Endothelial cell of umbilical vein (primary cell): Measurements from ENCODE around the gene LAMB1. TPM values are rescaled to one million over a fixed set of nuclear protein-coding genes. Genes with fewer than 3 reads are reported as not detected.

ENCODE experiments used
- BruUV-seq: library from RNA; stranded (reverse); fragments of 400-500 nt; replicated peaks from 2 replicates; lab custom pipeline; 2021; lab: Mats Ljungman, UMichigan
- CTCF ChIA-PET: fragments of 300-600, 350-600 bp; sonication (Branson Sonifier 250); formaldehyde crosslinking; loops from one replicate; lab custom pipeline; 2021; ENCODE audit warnings: antibody characterized with exemption, inconsistent platforms; lab: Charles Lee
- POLR2A ChIA-PET: fragments of 300-600, 350-600 bp; sonication (Branson Sonifier 250); formaldehyde crosslinking; loops from one replicate; lab custom pipeline; 2021; ENCODE audit warnings: antibody characterized with exemption, inconsistent platforms; lab: Charles Lee
- DNase-seq: peaks from one replicate; pipeline ENCODE4 v3.0.0-alpha.2; 2011; ENCODE audit warnings: low read depth, low spot score
- FAIRE-seq: peaks from 2 replicates; lab custom pipeline; 2011; peaks lifted over from hg19 to GRCh38; lab: Jason Lieb, UNC
- H2AFZ ChIP-seq: 2 replicates; pipeline ENCODE4 v1.6.0; 2012; ENCODE audit warnings: low read depth, low read length, control low read depth, inconsistent platforms
- H3K27ac ChIP-seq: 2 replicates; pipeline ENCODE4 v1.5.1; 2011; ENCODE audit warnings: low read depth, mild to moderate bottlenecking, control low read depth, low read length, moderate library complexity; ENCODE audit not compliant: insufficient read depth
- H3K27me3 ChIP-seq, 2 experiments: 2 replicates each; pipeline versions ENCODE4 v1.6.0 to v1.6.1; 2011; ENCODE audit warnings: low read length in 2 of 2, mixed read lengths in 1 of 2; ENCODE audit not compliant: control insufficient read depth in 2 of 2, insufficient read depth in 2 of 2
- H3K36me3 ChIP-seq, 2 experiments: 2 replicates in 1 of 2; 3 replicates in 1 of 2; pipeline ENCODE4 v1.5.1; 2011; ENCODE audit warnings: low read length in 2 of 2, mild to moderate bottlenecking in 1 of 2, moderate library complexity in 1 of 2; ENCODE audit not compliant: control insufficient read depth in 2 of 2, insufficient read depth in 2 of 2; ENCODE audit errors: extremely low read depth in 1 of 2
- H3K4me1 ChIP-seq: 3 replicates; pipeline ENCODE4 v1.5.1; 2011; ENCODE audit warnings: mild to moderate bottlenecking, low read length; ENCODE audit not compliant: control insufficient read depth, insufficient read depth; ENCODE audit errors: extremely low read depth
- H3K4me2 ChIP-seq: 2 replicates; pipeline ENCODE4 v1.6.1; 2011; ENCODE audit warnings: low read length, control low read depth, mixed read lengths; ENCODE audit not compliant: insufficient read depth
- H3K4me3 ChIP-seq, 3 experiments: fragments of 200-600 bp in 1 of 3; sonication (generic), shearing (Covaris generic) in 1 of 3; replicated peaks in 1 of 3; 2 replicates each; pipeline ENCODE4 v1.5.1; 2011 to 2016; ENCODE audit warnings: control low read depth in 3 of 3, low read length in 3 of 3, mild to moderate bottlenecking in 2 of 3, inconsistent platforms in 1 of 3, low read depth in 1 of 3, moderate library complexity in 1 of 3; ENCODE audit not compliant: insufficient read depth in 1 of 3
- H3K79me2 ChIP-seq: 2 replicates; pipeline ENCODE4 v1.6.0; 2012; ENCODE audit warnings: low read length, inconsistent platforms; ENCODE audit not compliant: control insufficient read depth, insufficient read depth
- H3K9ac ChIP-seq: replicated peaks from 2 replicates; pipeline ENCODE3; 2011; ENCODE audit warnings: low read length, control low read depth; ENCODE audit not compliant: insufficient read depth; ENCODE audit errors: extremely low read depth
- H3K9me1 ChIP-seq: replicated peaks from 3 replicates; pipeline ENCODE4 v1.6.0; 2011; ENCODE audit warnings: mild to moderate bottlenecking, low read length; ENCODE audit not compliant: control insufficient read depth, insufficient read depth; ENCODE audit errors: extremely low read depth
- H3K9me3 ChIP-seq: replicated peaks from 2 replicates; pipeline ENCODE4 v1.5.1; 2012; ENCODE audit warnings: low read length, inconsistent platforms; ENCODE audit not compliant: control insufficient read depth, insufficient read depth
- H4K20me1 ChIP-seq: replicated peaks from 2 replicates; pipeline ENCODE3; 2011; ENCODE audit warnings: mild to moderate bottlenecking, low read length; ENCODE audit not compliant: control insufficient read depth, insufficient read depth; ENCODE audit errors: extremely low read depth
- CTCF ChIP-seq, 2 donors: IDR thresholded peaks; 1 replicate in 1 of 2; 2 replicates in 1 of 2; pipeline ENCODE4 v1.5.1; 2011; ENCODE audit warnings: low read length in 2 of 2, mild to moderate bottlenecking in 2 of 2, moderate library complexity in 2 of 2, control low read depth in 1 of 2, inconsistent platforms in 1 of 2, low read depth in 1 of 2; ENCODE audit not compliant: insufficient read depth in 1 of 2; ENCODE audit errors: extremely low read depth in 1 of 2
- EZH2 ChIP-seq: IDR thresholded peaks from 2 replicates; pipeline ENCODE4 v1.6.1; 2012; ENCODE audit warnings: borderline replicate concordance, low read depth, mild to moderate bottlenecking, moderate library complexity, low read length, inconsistent platforms; ENCODE audit not compliant: severe bottlenecking
- FOS ChIP-seq: IDR thresholded peaks from 2 replicates; pipeline ENCODE4 v1.6.1; 2011; ENCODE audit warnings: mild to moderate bottlenecking, low read length, moderate library complexity, borderline replicate concordance; ENCODE audit not compliant: insufficient read depth
- GATA2 ChIP-seq: IDR thresholded peaks from 2 replicates; pipeline ENCODE4 v1.7.0; 2011; ENCODE audit warnings: low read depth, mild to moderate bottlenecking, moderate library complexity, mixed read lengths, low read length; ENCODE audit not compliant: insufficient read length, insufficient read depth
- JUN ChIP-seq: IDR thresholded peaks from 2 replicates; pipeline ENCODE4 v1.6.1; 2011; ENCODE audit warnings: borderline replicate concordance, low read depth; ENCODE audit not compliant: insufficient read length, insufficient read depth
- MYC ChIP-seq: IDR thresholded peaks from one replicate; pipeline ENCODE4 v1.6.1; 2011; ENCODE audit warnings: mild to moderate bottlenecking, low read depth, low read length
- POLR2A ChIP-seq: IDR thresholded peaks from 2 replicates; pipeline ENCODE4 v1.6.1; 2012; ENCODE audit warnings: low read depth, mild to moderate bottlenecking, control low read depth, low read length
- POLR2AphosphoS5 ChIP-seq: IDR thresholded peaks from 2 replicates; pipeline ENCODE4 v1.6.1; 2012; ENCODE audit warnings: low read depth, mild to moderate bottlenecking, control low read depth, low read length, moderate library complexity; ENCODE audit not compliant: insufficient read depth
- dilution Hi-C: fragments of 300-500 bp; cut with MboI; formaldehyde crosslinking; loops from one replicate; pipeline ENCODE4 v1.15.0; 2019; ENCODE audit warnings: low sequenced_read_pairs; ENCODE audit not compliant: extremely low pct_ligation_motif_present
- intact Hi-C: fragments of 100-400 bp; cut with micrococcal nuclease; formaldehyde crosslinking; loops from one replicate; pipeline ENCODE4 v1.10.0; 2022
- polyA plus RNA-seq, 4 experiments: library from polyadenylated mRNA; depleted of rRNA in 3 of 4; stranded (reverse) in 3 of 4; unstranded in 1 of 4; fragments of >200 nt; gene quantifications; 2 replicates each; pipeline versions ENCODE4 v1.2.1 to v1.2.3, GENCODE V29; 2011 to 2012; ENCODE audit warnings: missing spikeins in 1 of 4
- total RNA-seq: library from RNA; stranded (reverse); gene quantifications from 2 replicates; pipeline ENCODE4 v1.2.3, GENCODE V29; 2021
- TF ChIP-seq, protein P1 (sequence below): IDR thresholded peaks from 2 replicates; pipeline ENCODE4 v1.6.1; 2011; ENCODE audit not compliant: insufficient read depth, insufficient read length

LAMB1 gene
- total and polyA plus RNA-seq, 2 donors (not counting 3 experiments of a cell fraction or from before 2014, with no cell fraction given), result 588 to 703 TPM

- Histone ChIP-seq H3K9ac (no peak overlapping the region), H3K27me3 (no peaks in the 10 kb centered on the region), H3K4me1 (peaks cover 20% of the 10 kb centered on the region), H3K9me1 (no peaks in the 10 kb centered on the region), H3K36me3 (no peaks in the 10 kb centered on the region), H3K4me3 (no peak overlapping the region), H3K4me2 (no peak overlapping the region), H2AFZ (no peak overlapping the region), H3K79me2 (no peaks in the 10 kb centered on the region), H3K27ac (no peak overlapping the region), H3K9me3 (no peaks in the 10 kb centered on the region), H4K20me1 (no peaks in the 10 kb centered on the region)
- FAIRE-seq (no peak), DNase-seq (no peak)
- dilution Hi-C loops, result no loop called here
- POLR2A ChIA-PET, result interaction anchor here (0.6 kb wide), 1 partner anchor 56 kb away, joined by 3 read pairs; no protein-coding TSS in a partner anchor
- intact Hi-C loops, result loop anchor here (10.0 kb wide), 1 partner anchor 285 kb away; no protein-coding TSS in a partner anchor
- CTCF ChIA-PET, result no interaction called here
- no peak for TF ChIP-seq POLR2AphosphoS5
- no peak for TF ChIP-seq POLR2A
- TF ChIP-seq MYC, result no peak
- no peak for TF ChIP-seq CTCF (IDR thresholded peaks at IDR 0.05; ENCODE audit: extremely low read depth in 1 of 2, insufficient read depth in 1 of 2, low read depth in 1 of 2, low read length in 2 of 2)
- TF ChIP-seq FOS, result no peak
- TF ChIP-seq, protein P1, sequence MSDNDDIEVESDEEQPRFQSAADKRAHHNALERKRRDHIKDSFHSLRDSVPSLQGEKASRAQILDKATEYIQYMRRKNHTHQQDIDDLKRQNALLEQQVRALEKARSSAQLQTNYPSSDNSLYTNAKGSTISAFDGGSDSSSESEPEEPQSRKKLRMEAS, result no peak
- no peak for TF ChIP-seq EZH2
- no peak for TF ChIP-seq GATA2
- no peak for TF ChIP-seq JUN
- BruUV-seq, result no TSS peak
Measured at GRCh38 chr7:108009873-108010272, 6.9 kb upstream of the LAMB1 start.
